OCI-LY7 (cell line): ENCODE measurements around the gene HECW1. TPM values are rescaled to one million over a fixed set of nuclear protein-coding genes. Genes with fewer than 3 reads are reported as not detected.

Experiments used
- BruUV-seq: library from RNA; stranded (reverse); fragments of 400-500 nt; replicated peaks from 2 replicates; lab custom pipeline; 2021; lab: Mats Ljungman, UMichigan
- CTCF ChIA-PET: fragments of 300-600 bp; sonication (Branson Sonifier 250); formaldehyde crosslinking; loops from one replicate; lab custom pipeline; 2022; ENCODE audit warnings: antibody characterized with exemption; ENCODE audit not compliant: unreplicated experiment; lab: Charles Lee
- POLR2A ChIA-PET: fragments of 300-600 bp; sonication (Branson Sonifier 250); formaldehyde crosslinking; loops from one replicate; lab custom pipeline; 2022; ENCODE audit warnings: antibody characterized with exemption; lab: Charles Lee
- DNase-seq: peaks from one replicate; pipeline ENCODE4 v3.0.0-alpha.2; 2015; ENCODE audit warnings: low spot score
- H2AFZ ChIP-seq: fragments of 200-600 bp; sonication (generic), shearing (Covaris generic); 2 replicates; pipeline ENCODE4 v1.6.1; 2014; ENCODE audit warnings: mild to moderate bottlenecking, antibody characterized with exemption, low read length, moderate library complexity
- H3K27ac ChIP-seq: fragments of 200-600 bp; sonication (generic); 2 replicates; pipeline ENCODE4 v1.5.1; 2014; ENCODE audit warnings: mixed run types, low read depth, mild to moderate bottlenecking, moderate library complexity, low read length, inconsistent platforms; ENCODE audit not compliant: poor library complexity, severe bottlenecking
- H3K36me3 ChIP-seq: fragments of 200-600 bp; sonication (generic); 2 replicates; pipeline ENCODE4 v1.6.1; 2014; ENCODE audit warnings: mild to moderate bottlenecking, antibody characterized with exemption, low read length, moderate library complexity, mixed read lengths; ENCODE audit not compliant: insufficient read depth
- H3K4me1 ChIP-seq: fragments of 200-600 bp; sonication (generic); 2 replicates; pipeline ENCODE4 v1.5.1; 2014; ENCODE audit warnings: mild to moderate bottlenecking, low read length; ENCODE audit not compliant: insufficient read depth, poor library complexity, severe bottlenecking
- H3K4me2 ChIP-seq: fragments of 200-600 bp; sonication (generic); 2 replicates; pipeline ENCODE4 v1.6.1; 2014; ENCODE audit warnings: mild to moderate bottlenecking, low read length
- H3K4me3 ChIP-seq: fragments of 200-600 bp; sonication (generic); 2 replicates; pipeline ENCODE4 v1.5.1; 2014; ENCODE audit warnings: mild to moderate bottlenecking, low read depth, low read length; ENCODE audit not compliant: poor library complexity, severe bottlenecking
- H3K79me2 ChIP-seq: fragments of 200-600 bp; sonication (generic); 2 replicates; pipeline ENCODE4 v1.6.1; 2016; ENCODE audit warnings: low read depth, mild to moderate bottlenecking, low read length, moderate library complexity, mixed read lengths; ENCODE audit not compliant: insufficient read depth
- H3K9me2 ChIP-seq: fragments of 200-600 bp; sonication (generic); 2 replicates; pipeline ENCODE4 v1.6.1; 2016; ENCODE audit warnings: mild to moderate bottlenecking, low read length, mixed read lengths; ENCODE audit not compliant: insufficient read depth
- H3K9me3 ChIP-seq: fragments of 200-600 bp; sonication (generic); 2 replicates; pipeline ENCODE4 v1.6.1; 2014; ENCODE audit warnings: mild to moderate bottlenecking, mixed run types, low read length, mixed read lengths
- H4K20me1 ChIP-seq: fragments of 200-600 bp; sonication (generic); 2 replicates; pipeline ENCODE4 v1.6.1; 2014; ENCODE audit warnings: mild to moderate bottlenecking, antibody characterized with exemption, low read length, moderate library complexity, mixed read lengths; ENCODE audit not compliant: insufficient read depth
- EZH2phosphoT487 ChIP-seq: fragments of 200-600 bp; sonication (generic); IDR thresholded peaks from 2 replicates; pipeline ENCODE4 v1.6.1; 2018; ENCODE audit warnings: low read depth, borderline replicate concordance, mild to moderate bottlenecking, mixed run types, antibody characterized with exemption, low read length, moderate library complexity, mixed read lengths
- intact Hi-C: fragments of 100-400 bp; cut with micrococcal nuclease; formaldehyde crosslinking; loops from one replicate; pipeline ENCODE4 v1.10.0; 2022; ENCODE audit not compliant: unreplicated experiment
- total RNA-seq, 2 experiments: library from RNA; depleted of rRNA in 1 of 2; stranded (reverse); fragments of >200 nt in 1 of 2; shearing (Covaris generic) in 1 of 2; gene quantifications; 2 replicates each; pipeline ENCODE4 v1.2.3, GENCODE V29; 2014 to 2022
- TF ChIP-seq, protein P1 (sequence below): fragments of 200-600 bp; sonication (generic); conservative IDR thresholded peaks from 2 replicates; pipeline ENCODE4 v1.5.1; 2014; ENCODE audit warnings: mild to moderate bottlenecking, antibody characterized with exemption, low read length, moderate library complexity, mixed read lengths

The HECW1 gene
- total RNA-seq, 2 experiments from 2014 or later = 2.0 TPM

DNA sequence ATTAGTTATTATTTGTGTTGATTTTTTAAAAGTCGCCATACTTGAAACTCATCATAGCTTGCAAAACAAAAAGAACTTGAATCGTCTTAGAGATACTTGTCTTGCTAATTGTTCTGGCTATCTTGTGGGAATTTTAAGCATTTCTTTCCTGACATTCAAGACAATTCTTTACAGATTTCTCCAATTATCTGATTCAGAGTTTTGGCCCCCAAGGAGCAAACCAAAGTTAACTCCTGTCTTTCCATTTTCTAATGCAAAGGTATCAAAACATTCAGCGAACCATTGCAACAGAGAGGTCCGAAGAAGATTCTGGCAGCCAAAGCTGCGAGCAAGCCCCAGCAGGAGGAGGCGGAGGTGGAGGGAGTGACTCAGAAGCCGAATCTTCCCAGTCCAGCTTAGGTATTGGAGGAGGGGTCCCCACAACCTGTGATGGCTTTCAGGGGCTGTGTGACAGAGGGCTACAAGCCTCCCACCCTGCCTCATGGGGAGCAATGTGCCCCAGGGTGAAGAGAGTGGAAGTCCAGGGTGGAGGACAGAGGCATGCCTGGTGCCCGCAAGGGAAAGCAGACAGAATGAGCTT, 351.0 kb downstream of the HECW1 start:
- H4K20me1 ChIP-seq = no peaks in the 10 kb centered on the region
- H3K9me3 ChIP-seq = no peaks in the 10 kb centered on the region
- H2AFZ ChIP-seq = no peak overlapping the region
- ChIA-PET CTCF (no interaction called here), POLR2A (interaction anchor here (0.6 kb wide), 1 partner anchor 1379 kb away, joined by 6 read pairs; no protein-coding TSS in a partner anchor)
- H3K9me2 ChIP-seq = no peaks in the 10 kb centered on the region
- no peak for TF ChIP-seq EZH2phosphoT487
- TF ChIP-seq, protein P1, sequence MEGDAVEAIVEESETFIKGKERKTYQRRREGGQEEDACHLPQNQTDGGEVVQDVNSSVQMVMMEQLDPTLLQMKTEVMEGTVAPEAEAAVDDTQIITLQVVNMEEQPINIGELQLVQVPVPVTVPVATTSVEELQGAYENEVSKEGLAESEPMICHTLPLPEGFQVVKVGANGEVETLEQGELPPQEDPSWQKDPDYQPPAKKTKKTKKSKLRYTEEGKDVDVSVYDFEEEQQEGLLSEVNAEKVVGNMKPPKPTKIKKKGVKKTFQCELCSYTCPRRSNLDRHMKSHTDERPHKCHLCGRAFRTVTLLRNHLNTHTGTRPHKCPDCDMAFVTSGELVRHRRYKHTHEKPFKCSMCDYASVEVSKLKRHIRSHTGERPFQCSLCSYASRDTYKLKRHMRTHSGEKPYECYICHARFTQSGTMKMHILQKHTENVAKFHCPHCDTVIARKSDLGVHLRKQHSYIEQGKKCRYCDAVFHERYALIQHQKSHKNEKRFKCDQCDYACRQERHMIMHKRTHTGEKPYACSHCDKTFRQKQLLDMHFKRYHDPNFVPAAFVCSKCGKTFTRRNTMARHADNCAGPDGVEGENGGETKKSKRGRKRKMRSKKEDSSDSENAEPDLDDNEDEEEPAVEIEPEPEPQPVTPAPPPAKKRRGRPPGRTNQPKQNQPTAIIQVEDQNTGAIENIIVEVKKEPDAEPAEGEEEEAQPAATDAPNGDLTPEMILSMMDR = no peak
- DNase-seq = no peak
- no peaks in the 10 kb centered on the region for H3K79me2 ChIP-seq
- no peaks in the 10 kb centered on the region for H3K36me3 ChIP-seq
- H3K4me2 ChIP-seq = no peak overlapping the region
- no peak overlapping the region for H3K4me3 ChIP-seq
- H3K27ac ChIP-seq = no peak overlapping the region
- intact Hi-C loops = no loop called here
- H3K4me1 ChIP-seq = no peaks in the 10 kb centered on the region
- no TSS peak for BruUV-seq

DNA sequence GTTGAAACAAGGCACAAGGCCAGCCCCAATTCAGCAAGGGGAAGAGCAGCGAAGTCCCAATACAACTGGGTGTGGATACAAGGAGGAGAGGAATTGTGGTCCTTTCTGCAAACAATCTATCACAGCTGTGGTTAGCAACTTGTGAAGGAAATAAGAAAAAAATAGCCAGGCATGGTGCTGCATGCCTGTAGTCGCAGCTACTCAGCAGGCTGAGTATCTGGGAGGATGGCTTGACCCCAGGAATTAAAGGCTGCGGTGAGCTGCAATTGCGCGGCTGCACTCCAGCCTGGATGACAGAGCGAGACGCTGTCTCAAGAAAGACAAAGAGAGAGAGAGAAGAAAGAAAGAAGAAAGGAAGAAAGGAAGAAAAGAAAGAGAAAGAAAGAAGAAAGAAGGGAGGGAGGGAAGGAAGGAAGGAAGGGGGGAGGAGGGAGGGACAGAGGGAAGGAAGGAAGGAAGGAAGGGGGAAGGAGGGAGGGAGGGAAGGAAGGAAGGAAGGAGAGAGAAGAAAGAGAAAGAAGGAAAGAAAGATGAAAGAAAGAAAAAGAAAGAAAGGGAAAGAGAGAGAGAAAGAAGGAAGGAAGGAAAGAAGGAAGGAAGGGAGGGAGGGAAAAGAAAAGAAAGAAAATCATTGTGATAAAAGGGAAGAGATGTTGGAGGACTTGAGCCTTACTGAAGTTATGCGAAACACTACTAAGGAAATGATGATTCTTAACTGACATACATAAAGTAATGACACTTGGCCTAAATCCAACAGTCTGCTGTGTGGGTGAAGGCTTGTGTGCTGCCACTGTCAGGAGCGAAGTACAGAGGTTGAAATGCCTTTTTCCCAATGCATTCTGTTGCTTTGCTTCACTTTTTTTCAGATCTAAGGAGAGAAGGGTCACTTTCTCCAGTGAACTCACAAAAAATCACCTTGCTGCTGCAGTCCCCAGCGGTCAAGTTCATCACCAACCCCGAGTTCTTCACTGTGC, 353.4 kb downstream of the HECW1 start:
- ChIA-PET CTCF (no interaction called here), POLR2A (no interaction called here)
- no peak for DNase-seq
- intact Hi-C loops = no loop called here
- H3K4me1 ChIP-seq = no peaks in the 10 kb centered on the region
- H3K79me2 ChIP-seq = no peaks in the 10 kb centered on the region
- no peak overlapping the region for H3K27ac ChIP-seq
- H3K36me3 ChIP-seq = no peaks in the 10 kb centered on the region
- H3K4me3 ChIP-seq = no peak overlapping the region
- no peaks in the 10 kb centered on the region for H3K9me3 ChIP-seq
- no peaks in the 10 kb centered on the region for H4K20me1 ChIP-seq
- H2AFZ ChIP-seq = no peak overlapping the region
- BruUV-seq = no TSS peak
- TF ChIP-seq EZH2phosphoT487 = no peak
- TF ChIP-seq, protein P1 = no peak
- H3K4me2 ChIP-seq = no peak overlapping the region
- H3K9me2 ChIP-seq = no peaks in the 10 kb centered on the region
